Calu3 (cell line): ENCODE results near the gene LRRC27. TPM values are rescaled to one million over a fixed set of nuclear protein-coding genes. Genes with fewer than 3 reads are reported as not detected.

Source experiments
- BruUV-seq: library from RNA; stranded (reverse); fragments of 400-500 nt; replicated peaks from 2 replicates; lab custom pipeline; 2021; lab: Mats Ljungman, UMichigan
- CTCF ChIA-PET: fragments of 300-600 bp; sonication (Branson Sonifier 250); formaldehyde crosslinking; loops from one replicate; lab custom pipeline; 2022; ENCODE audit warnings: antibody characterized with exemption; lab: Charles Lee
- DNase-seq: peaks from one replicate; pipeline ENCODE4 v3.0.0; 2022
- H3K27ac Mint-ChIP-seq: one replicate; pipeline ENCODE4 v1.8.0; 2022; ENCODE audit warnings: mixed read lengths; ENCODE audit not compliant: unreplicated experiment
- H3K27me3 Mint-ChIP-seq: one replicate; pipeline ENCODE4 v1.8.0; 2022; ENCODE audit warnings: mixed read lengths; ENCODE audit not compliant: unreplicated experiment
- H3K36me3 Mint-ChIP-seq: one replicate; pipeline ENCODE4 v1.8.0; 2022; ENCODE audit warnings: mild to moderate bottlenecking, moderate library complexity, mixed read lengths; ENCODE audit not compliant: insufficient read depth, unreplicated experiment
- H3K4me1 Mint-ChIP-seq: one replicate; pipeline ENCODE4 v1.8.0; 2022; ENCODE audit warnings: mild to moderate bottlenecking, low read depth, mixed read lengths; ENCODE audit not compliant: unreplicated experiment
- H3K4me3 Mint-ChIP-seq: one replicate; pipeline ENCODE4 v1.8.0; 2022; ENCODE audit warnings: mild to moderate bottlenecking, low read depth, moderate library complexity, mixed read lengths; ENCODE audit not compliant: unreplicated experiment
- H3K9me3 Mint-ChIP-seq: one replicate; pipeline ENCODE4 v1.8.0; 2022; ENCODE audit warnings: low read depth, mixed read lengths; ENCODE audit not compliant: unreplicated experiment
- CTCF ChIP-seq: fragments of 200-600 bp; IDR thresholded peaks from one replicate; pipeline ENCODE4 v1.8.0; 2022; ENCODE audit warnings: antibody characterized with exemption; ENCODE audit not compliant: unreplicated experiment
- intact Hi-C: fragments of 100-400 bp; cut with micrococcal nuclease; formaldehyde crosslinking; loops from one replicate; pipeline ENCODE4 v1.10.0; 2022; ENCODE audit not compliant: unreplicated experiment
- total RNA-seq: library from RNA; stranded (reverse); gene quantifications from 2 replicates; pipeline ENCODE4 v1.2.3, GENCODE V29; 2022

LRRC27 gene
- total RNA-seq, 1 experiment from 2014 or later, result 4.6 TPM

GRCh38 chr10:132410779-132411532 is 79.0 kb downstream of the LRRC27 start:
- Mint-ChIP-seq H3K27ac (no peak overlapping the region), H3K9me3 (no peaks in the 10 kb centered on the region), H3K4me3 (no peak overlapping the region), H3K4me1 (no peaks in the 10 kb centered on the region), H3K36me3 (peaks cover 40% of the 10 kb centered on the region), H3K27me3 (no peaks in the 10 kb centered on the region)
- no TSS peak for BruUV-seq
- no peak for DNase-seq
- no peak for TF ChIP-seq CTCF
- CTCF ChIA-PET, result no interaction called here
- intact Hi-C loops, result no loop called here

DNA sequence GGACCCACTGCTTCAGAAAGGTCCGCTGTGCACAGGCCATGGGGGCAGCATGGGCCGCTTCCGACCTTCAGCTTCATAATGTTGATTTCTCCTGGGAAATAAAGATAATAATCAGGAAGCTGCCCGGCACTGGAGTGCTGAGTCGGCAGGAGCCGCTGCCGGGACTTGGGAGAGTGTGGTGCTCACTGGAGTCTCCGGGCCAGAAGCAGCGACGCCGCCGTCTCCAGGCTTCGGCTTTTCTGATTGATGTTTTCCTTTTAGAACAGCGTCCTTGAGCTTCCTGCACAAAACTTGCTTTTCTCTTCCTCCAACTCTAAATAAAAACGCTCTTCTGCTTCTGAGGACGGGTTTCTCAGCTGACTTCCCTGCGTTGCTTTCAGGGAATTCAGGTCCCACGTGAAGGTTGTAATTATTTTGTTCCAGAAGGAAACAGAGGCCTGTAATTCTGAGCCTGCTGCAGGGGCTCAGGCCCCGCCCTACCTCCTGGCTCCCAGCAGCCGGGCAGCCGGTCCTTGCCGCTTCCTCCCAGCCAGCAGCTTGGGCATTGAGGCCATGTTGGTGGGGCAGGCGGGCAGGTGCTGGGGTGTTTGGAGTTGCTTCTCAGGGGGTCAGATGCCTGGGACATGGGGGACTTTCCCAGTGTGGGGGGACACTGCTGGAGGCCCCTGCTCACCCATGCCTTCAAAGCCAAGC is 79.7 kb downstream of the LRRC27 start:
- Mint-ChIP-seq H3K36me3 (peaks cover 33% of the 10 kb centered on the region), H3K27ac (no peak overlapping the region), H3K4me1 (no peaks in the 10 kb centered on the region), H3K9me3 (no peaks in the 10 kb centered on the region), H3K27me3 (no peaks in the 10 kb centered on the region), H3K4me3 (no peak overlapping the region)
- no peak for TF ChIP-seq CTCF
- no TSS peak for BruUV-seq
- intact Hi-C loops, result no loop called here
- CTCF ChIA-PET, result no interaction called here
- no peak for DNase-seq

GRCh38 chr10:132412316-132413192 is 80.6 kb downstream of the LRRC27 start:
- intact Hi-C loops, result no loop called here
- Mint-ChIP-seq H3K36me3 (peaks cover 24% of the 10 kb centered on the region), H3K27me3 (no peaks in the 10 kb centered on the region), H3K4me1 (no peaks in the 10 kb centered on the region), H3K9me3 (no peaks in the 10 kb centered on the region), H3K27ac (no peak overlapping the region), H3K4me3 (no peak overlapping the region)
- CTCF ChIA-PET, result no interaction called here
- DNase-seq, result no peak
- TF ChIP-seq CTCF, result no peak
- no TSS peak for BruUV-seq
